SH-SY5Y (cell line): Measurements from ENCODE around the gene TTLL8.

Experiments
- GATA2 ChIP-seq: IDR thresholded peaks from 2 replicates; pipeline ENCODE4 v1.6.1; 2011; ENCODE audit warnings: mild to moderate bottlenecking, low read depth, low read length
- GATA3 ChIP-seq: IDR thresholded peaks from 2 replicates; pipeline ENCODE4 v1.6.1; 2011; ENCODE audit warnings: low read depth, mild to moderate bottlenecking, low read length, moderate library complexity

- TF ChIP-seq GATA2 (no peak), GATA3 (no peak)
Observed at GRCh38 chr22:50015451-50016307, 42.4 kb downstream of the TTLL8 start.
